Measurements from ENCODE around the gene POLR3E. TPM values are rescaled to one million over a fixed set of nuclear protein-coding genes. Genes with fewer than 3 reads are reported as not detected.

Gene POLR3E
- total RNA-seq, 2 donors from 2014 or later = 34.4 to 43.4 TPM

- DNase-seq = no peak
- TF ChIP-seq, protein P1, sequence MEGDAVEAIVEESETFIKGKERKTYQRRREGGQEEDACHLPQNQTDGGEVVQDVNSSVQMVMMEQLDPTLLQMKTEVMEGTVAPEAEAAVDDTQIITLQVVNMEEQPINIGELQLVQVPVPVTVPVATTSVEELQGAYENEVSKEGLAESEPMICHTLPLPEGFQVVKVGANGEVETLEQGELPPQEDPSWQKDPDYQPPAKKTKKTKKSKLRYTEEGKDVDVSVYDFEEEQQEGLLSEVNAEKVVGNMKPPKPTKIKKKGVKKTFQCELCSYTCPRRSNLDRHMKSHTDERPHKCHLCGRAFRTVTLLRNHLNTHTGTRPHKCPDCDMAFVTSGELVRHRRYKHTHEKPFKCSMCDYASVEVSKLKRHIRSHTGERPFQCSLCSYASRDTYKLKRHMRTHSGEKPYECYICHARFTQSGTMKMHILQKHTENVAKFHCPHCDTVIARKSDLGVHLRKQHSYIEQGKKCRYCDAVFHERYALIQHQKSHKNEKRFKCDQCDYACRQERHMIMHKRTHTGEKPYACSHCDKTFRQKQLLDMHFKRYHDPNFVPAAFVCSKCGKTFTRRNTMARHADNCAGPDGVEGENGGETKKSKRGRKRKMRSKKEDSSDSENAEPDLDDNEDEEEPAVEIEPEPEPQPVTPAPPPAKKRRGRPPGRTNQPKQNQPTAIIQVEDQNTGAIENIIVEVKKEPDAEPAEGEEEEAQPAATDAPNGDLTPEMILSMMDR (IDR thresholded peaks at IDR 0.05) = no peak
- Histone ChIP-seq H3K4me3 (no peak overlapping the region), H3K9me3 (no peaks in the 10 kb centered on the region), H3K27me3 (no peaks in the 10 kb centered on the region), H3K27ac (no peak overlapping the region), H3K9ac (ENCODE audit: low read depth in 2 of 2, low read length in 2 of 2) (no peak overlapping the region), H3K4me1 (no peaks in the 10 kb centered on the region), H3K36me3 (no peaks in the 10 kb centered on the region)
- intact Hi-C loops (cut with DNase I) = no loop called here
Observed at GRCh38 chr16:22337849-22338635, 40.8 kb downstream of the POLR3E start.

- no peaks in the 10 kb centered on the region for H3K27me3 ChIP-seq
- no peaks in the 10 kb centered on the region for H3K9me3 ChIP-seq
- H3K9ac ChIP-seq (ENCODE audit: low read depth in 2 of 2, low read length in 2 of 2) = no peak overlapping the region
- H3K36me3 ChIP-seq = no peaks in the 10 kb centered on the region
- TF ChIP-seq, protein P1 (IDR thresholded peaks at IDR 0.05) = no peak
- no peak for DNase-seq
- intact Hi-C loops (cut with DNase I) = no loop called here
- no peaks in the 10 kb centered on the region for H3K4me1 ChIP-seq
- H3K4me3 ChIP-seq = no peak overlapping the region
- H3K27ac ChIP-seq = no peak overlapping the region
Observed at GRCh38 chr16:22340945-22341344, 43.7 kb downstream of the POLR3E start.

- Histone ChIP-seq H3K36me3 (peaks cover 3% of the 10 kb centered on the region), H3K9ac (ENCODE audit: low read depth in 2 of 2, low read length in 2 of 2) (no peak overlapping the region), H3K4me1 (no peaks in the 10 kb centered on the region), H3K27me3 (no peaks in the 10 kb centered on the region), H3K4me3 (no peak overlapping the region), H3K27ac (no peak overlapping the region), H3K9me3 (no peaks in the 10 kb centered on the region)
- TF ChIP-seq, protein P1 (IDR thresholded peaks at IDR 0.05) = no peak
- DNase-seq = no peak
- intact Hi-C loops (cut with DNase I) = no loop called here
Observed at GRCh38 chr16:22342082-22342481, 44.9 kb downstream of the POLR3E start.

DNA sequence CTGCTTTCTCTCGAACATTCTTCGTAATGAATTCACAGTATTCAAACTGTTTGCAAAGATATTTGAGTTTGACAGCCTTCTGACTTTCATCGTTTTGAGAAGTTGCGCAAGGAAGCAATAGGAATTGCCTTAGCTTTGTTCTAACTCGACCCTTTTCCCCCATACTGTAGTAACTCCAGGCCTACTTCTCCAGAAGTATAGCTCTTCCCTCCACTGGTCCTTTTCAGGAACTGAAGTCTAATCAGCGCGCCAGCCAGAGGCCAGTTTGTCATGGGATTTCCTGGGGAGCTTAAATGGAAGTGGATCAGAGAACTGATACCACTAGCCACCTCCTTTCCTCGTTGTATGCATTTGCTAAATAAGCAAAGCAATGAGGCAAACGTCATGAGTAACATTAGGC lies 49.3 kb downstream of the POLR3E start:
- no peak overlapping the region for H3K4me3 ChIP-seq
- H3K4me1 ChIP-seq = no peaks in the 10 kb centered on the region
- H3K9me3 ChIP-seq = no peaks in the 10 kb centered on the region
- H3K27me3 ChIP-seq = no peaks in the 10 kb centered on the region
- H3K36me3 ChIP-seq = peaks cover 22% of the 10 kb centered on the region
- H3K27ac ChIP-seq = no peak overlapping the region
- H3K9ac ChIP-seq (ENCODE audit: low read depth in 2 of 2, low read length in 2 of 2) = no peak overlapping the region
- DNase-seq = no peak
- intact Hi-C loops (cut with DNase I) = no loop called here
- TF ChIP-seq, protein P1 (IDR thresholded peaks at IDR 0.05) = no peak

- Histone ChIP-seq H3K27ac (no peak overlapping the region), H3K9ac (ENCODE audit: low read depth in 2 of 2, low read length in 2 of 2) (no peak overlapping the region), H3K9me3 (no peaks in the 10 kb centered on the region), H3K36me3 (peaks cover 22% of the 10 kb centered on the region), H3K27me3 (no peaks in the 10 kb centered on the region), H3K4me1 (no peaks in the 10 kb centered on the region), H3K4me3 (no peak overlapping the region)
- intact Hi-C loops (cut with DNase I) = no loop called here
- no peak for DNase-seq
- TF ChIP-seq, protein P1 (IDR thresholded peaks at IDR 0.05) = no peak
Observed at GRCh38 chr16:22347100-22347820, 50.1 kb downstream of the POLR3E start.
